Erythroblast (primary cell): ENCODE data around the gene PPP3CA.

Source experiments
- GATA1 ChIP-seq: IDR thresholded peaks from 2 replicates; pipeline ENCODE4 v1.6.1; 2011; ENCODE audit warnings: low read depth, mild to moderate bottlenecking, control low read depth, low read length, moderate library complexity
- POLR2A ChIP-seq: IDR thresholded peaks from 2 replicates; pipeline ENCODE4 v1.6.1; 2011; ENCODE audit warnings: mild to moderate bottlenecking, low read length

DNA sequence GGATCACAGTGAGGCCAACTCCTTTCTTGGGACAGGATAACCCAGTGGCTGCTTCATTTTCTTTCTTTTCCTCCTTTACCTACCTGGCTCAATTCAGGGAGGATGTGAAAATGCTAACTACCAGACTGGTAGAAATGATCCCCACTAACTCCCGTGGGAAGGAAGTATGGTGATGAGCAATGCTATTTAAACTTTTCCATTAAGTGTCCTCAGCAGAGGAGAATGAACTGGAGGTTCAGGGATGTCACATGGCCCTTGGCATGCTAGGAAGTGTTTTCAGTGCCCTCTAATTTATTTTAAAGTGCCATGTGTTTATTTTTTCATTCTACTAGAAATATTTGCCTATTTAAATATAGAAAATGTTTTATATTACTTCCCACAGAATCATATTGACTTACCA lies 363.9 kb downstream of the PPP3CA start:
- TF ChIP-seq POLR2A (no peak), GATA1 (no peak)
